GM21786 (cell line): ENCODE data around the gene XKR8.
A peak's percentile ranks its signal among the peaks of the same experiment; 100 is the strongest.

Source experiments
- ATAC-seq: cut with Tn5 transposase; IDR thresholded peaks from one replicate; pipeline ENCODE4 v1.9.1; 2021; ENCODE audit not compliant: unreplicated experiment

XKR8 gene

GRCh38 chr1:27959792-27960603 lies at the start of gene XKR8:
XKR8 (plus strand) TSS chr1:27959973; CDS start chr1:27960070, 97 bp downstream.
- ATAC-seq: peak; percentile 78

- no peak for ATAC-seq
Measured at GRCh38 chr1:27912429-27912828, 47.3 kb upstream of the XKR8 start.

GRCh38 chr1:27915082-27915575 lies 44.6 kb upstream of the XKR8 start:
- no peak for ATAC-seq

GRCh38 chr1:27922272-27922671 lies 37.5 kb upstream of the XKR8 start:
- no peak for ATAC-seq

GRCh38 chr1:27928216-27928954 lies 31.4 kb upstream of the XKR8 start:
- ATAC-seq: no peak

GRCh38 chr1:27931184-27931583 lies 28.6 kb upstream of the XKR8 start:
- ATAC-seq: no peak

GRCh38 chr1:27931759-27932158 lies 28.0 kb upstream of the XKR8 start:
- no peak for ATAC-seq

GRCh38 chr1:27934818-27935549 lies 24.8 kb upstream of the XKR8 start, which contains the start of gene SMPDL3B:
SMPDL3B (plus strand) TSS chr1:27935000; CDS start chr1:27935184, 184 bp downstream.
- ATAC-seq: no peak

- no peak for ATAC-seq
Measured at GRCh38 chr1:27935721-27936120, 24.1 kb upstream of the XKR8 start.

GRCh38 chr1:27936370-27936769 lies 23.4 kb upstream of the XKR8 start:
- ATAC-seq: no peak

- no peak for ATAC-seq
Measured at GRCh38 chr1:27937524-27937836, 22.3 kb upstream of the XKR8 start.

- ATAC-seq: no peak
Measured at GRCh38 chr1:27938488-27938887, 21.3 kb upstream of the XKR8 start.

- no peak for ATAC-seq
Measured at GRCh38 chr1:27940297-27940696, 19.5 kb upstream of the XKR8 start.

GRCh38 chr1:27940870-27941560 lies 18.8 kb upstream of the XKR8 start:
- no peak for ATAC-seq

GRCh38 chr1:27941671-27942540 lies 17.9 kb upstream of the XKR8 start:
- ATAC-seq: no peak

GRCh38 chr1:27945020-27945419 lies 14.8 kb upstream of the XKR8 start:
- no peak for ATAC-seq

GRCh38 chr1:27949027-27949426 lies 10.7 kb upstream of the XKR8 start:
- no peak for ATAC-seq

GRCh38 chr1:27951396-27951795 lies 8.4 kb upstream of the XKR8 start:
- ATAC-seq: no peak

GRCh38 chr1:27952147-27952546 lies 7.6 kb upstream of the XKR8 start:
- ATAC-seq: no peak

- no peak for ATAC-seq
Measured at GRCh38 chr1:27954186-27954585, 5.6 kb upstream of the XKR8 start.
